Panc1 (cell line): Measurements from ENCODE around the gene SMTN. TPM values are rescaled to one million over a fixed set of nuclear protein-coding genes. Genes with fewer than 3 reads are reported as not detected.

Experiments
- ATAC-seq: fragments of 200-7000 bp; cut with Tn5 transposase; 2 replicates; pipeline ENCODE4 v1.9.1; 2020; ENCODE audit warnings: mild to moderate bottlenecking, moderate library complexity
- BruUV-seq: library from RNA; stranded (reverse); fragments of 400-500 nt; replicated peaks from 2 replicates; lab custom pipeline; 2021; lab: Mats Ljungman, UMichigan
- CTCF ChIA-PET: fragments of 300-600 bp; sonication (Branson Sonifier 250); formaldehyde crosslinking; loops from one replicate; lab custom pipeline; 2022; ENCODE audit warnings: antibody characterized with exemption; lab: Charles Lee
- POLR2A ChIA-PET: fragments of 300-600 bp; sonication (Branson Sonifier 250); formaldehyde crosslinking; loops from one replicate; lab custom pipeline; 2022; ENCODE audit warnings: antibody characterized with exemption; lab: Charles Lee
- DNase-seq: peaks from one replicate; pipeline ENCODE4 v3.0.0-alpha.2; 2010; ENCODE audit warnings: low read depth, low spot score
- H3K27ac ChIP-seq: 2 replicates; pipeline ENCODE4 v1.5.1; 2011; ENCODE audit warnings: mild to moderate bottlenecking, low read length, inconsistent platforms
- H3K27me3 ChIP-seq: fragments of 200-500 bp; sonication (Bioruptor generic); 2 replicates; pipeline ENCODE4 v1.6.0; 2014; ENCODE audit warnings: low read length, inconsistent platforms; ENCODE audit not compliant: control insufficient read depth, insufficient read depth
- H3K36me3 ChIP-seq: fragments of 200-500 bp; sonication (Bioruptor generic); 2 replicates; pipeline ENCODE4 v1.5.1; 2014; ENCODE audit warnings: inconsistent platforms, mild to moderate bottlenecking, low read length, moderate library complexity; ENCODE audit not compliant: control insufficient read depth, insufficient read depth
- H3K4me1 ChIP-seq: 2 replicates; pipeline ENCODE4 v1.5.1; 2011; ENCODE audit warnings: inconsistent platforms, mild to moderate bottlenecking, low read length, moderate library complexity; ENCODE audit not compliant: control insufficient read depth, insufficient read depth
- H3K4me3 ChIP-seq, 2 experiments: 2 replicates each; pipeline ENCODE4 v1.5.1; 2011 to 2012; ENCODE audit warnings: low read depth in 2 of 2, low read length in 2 of 2, mild to moderate bottlenecking in 2 of 2, inconsistent platforms in 1 of 2, moderate library complexity in 1 of 2
- H3K9me3 ChIP-seq: fragments of 200-500 bp; sonication (Bioruptor generic); 2 replicates; pipeline ENCODE4 v1.5.1; 2014; ENCODE audit warnings: low read depth, mild to moderate bottlenecking, inconsistent platforms, low read length, moderate library complexity; ENCODE audit not compliant: control insufficient read depth, insufficient read depth
- CTCF ChIP-seq: fragments of 450-650 bp; IDR thresholded peaks from 2 replicates; pipeline ENCODE4 v1.5.1; 2017; ENCODE audit warnings: mild to moderate bottlenecking
- POLR2AphosphoS5 ChIP-seq: IDR thresholded peaks from 2 replicates; pipeline ENCODE4 v1.6.1; 2012; ENCODE audit warnings: mild to moderate bottlenecking, low read depth, low read length, moderate library complexity
- SIN3A ChIP-seq: IDR thresholded peaks from 2 replicates; pipeline ENCODE4 v1.6.1; 2012; ENCODE audit warnings: low read depth, mild to moderate bottlenecking, low read length, moderate library complexity, borderline replicate concordance; ENCODE audit not compliant: insufficient read depth
- TCF7L2 ChIP-seq: IDR thresholded peaks from 2 replicates; pipeline ENCODE4 v1.6.1; 2011; ENCODE audit warnings: mild to moderate bottlenecking, low read depth, low read length, inconsistent platforms
- in situ Hi-C: cut with HindIII; loops from 2 replicates; pipeline ENCODE4 v1.10.0; 2016; ENCODE audit warnings: low sequenced_read_pairs, low pct_unique_long_range_greater_than_20kb
- intact Hi-C: fragments of 100-400 bp; cut with micrococcal nuclease; formaldehyde crosslinking; loops from one replicate; pipeline ENCODE4 v1.10.0; 2022; ENCODE audit not compliant: unreplicated experiment
- total RNA-seq: library from RNA; stranded (reverse); gene quantifications from one replicate; pipeline ENCODE4 v1.2.1, GENCODE V29; 2021; ENCODE audit not compliant: unreplicated experiment
- TF ChIP-seq, protein P1 (sequence below), 2 experiments: IDR thresholded peaks; 2 replicates each; pipeline ENCODE4 v1.6.1; 2011 to 2012; ENCODE audit warnings: low read depth in 2 of 2, control low read depth in 1 of 2, low read length in 1 of 2, mild to moderate bottlenecking in 1 of 2, moderate library complexity in 1 of 2; ENCODE audit not compliant: insufficient read depth in 1 of 2

The SMTN gene
- total RNA-seq, 1 experiment from 2014 or later: 71.7 TPM

GRCh38 chr22:31130873-31131272 lies 49.8 kb downstream of the SMTN start:
- DNase-seq: no peak
- intact Hi-C loops: no loop called here
- Histone ChIP-seq H3K36me3 (no peaks in the 10 kb centered on the region), H3K27ac (no peak overlapping the region), H3K27me3 (no peaks in the 10 kb centered on the region), H3K9me3 (no peaks in the 10 kb centered on the region), H3K4me1 (no peaks in the 10 kb centered on the region), H3K4me3 (no peak overlapping the region)
- in situ Hi-C loops: no loop called here
- ChIA-PET CTCF (no interaction called here), POLR2A (interaction anchor here (0.5 kb wide), 1 partner anchor 19 kb away, joined by 7 read pairs; no protein-coding TSS in a partner anchor)
- TF ChIP-seq TCF7L2 (no peak), POLR2AphosphoS5 (no peak), SIN3A (no peak), CTCF (no peak)
- TF ChIP-seq, protein P1, sequence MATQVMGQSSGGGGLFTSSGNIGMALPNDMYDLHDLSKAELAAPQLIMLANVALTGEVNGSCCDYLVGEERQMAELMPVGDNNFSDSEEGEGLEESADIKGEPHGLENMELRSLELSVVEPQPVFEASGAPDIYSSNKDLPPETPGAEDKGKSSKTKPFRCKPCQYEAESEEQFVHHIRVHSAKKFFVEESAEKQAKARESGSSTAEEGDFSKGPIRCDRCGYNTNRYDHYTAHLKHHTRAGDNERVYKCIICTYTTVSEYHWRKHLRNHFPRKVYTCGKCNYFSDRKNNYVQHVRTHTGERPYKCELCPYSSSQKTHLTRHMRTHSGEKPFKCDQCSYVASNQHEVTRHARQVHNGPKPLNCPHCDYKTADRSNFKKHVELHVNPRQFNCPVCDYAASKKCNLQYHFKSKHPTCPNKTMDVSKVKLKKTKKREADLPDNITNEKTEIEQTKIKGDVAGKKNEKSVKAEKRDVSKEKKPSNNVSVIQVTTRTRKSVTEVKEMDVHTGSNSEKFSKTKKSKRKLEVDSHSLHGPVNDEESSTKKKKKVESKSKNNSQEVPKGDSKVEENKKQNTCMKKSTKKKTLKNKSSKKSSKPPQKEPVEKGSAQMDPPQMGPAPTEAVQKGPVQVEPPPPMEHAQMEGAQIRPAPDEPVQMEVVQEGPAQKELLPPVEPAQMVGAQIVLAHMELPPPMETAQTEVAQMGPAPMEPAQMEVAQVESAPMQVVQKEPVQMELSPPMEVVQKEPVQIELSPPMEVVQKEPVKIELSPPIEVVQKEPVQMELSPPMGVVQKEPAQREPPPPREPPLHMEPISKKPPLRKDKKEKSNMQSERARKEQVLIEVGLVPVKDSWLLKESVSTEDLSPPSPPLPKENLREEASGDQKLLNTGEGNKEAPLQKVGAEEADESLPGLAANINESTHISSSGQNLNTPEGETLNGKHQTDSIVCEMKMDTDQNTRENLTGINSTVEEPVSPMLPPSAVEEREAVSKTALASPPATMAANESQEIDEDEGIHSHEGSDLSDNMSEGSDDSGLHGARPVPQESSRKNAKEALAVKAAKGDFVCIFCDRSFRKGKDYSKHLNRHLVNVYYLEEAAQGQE (IDR thresholded peaks at IDR 0.05; ENCODE audit: insufficient read depth in 1 of 2, low read depth in 2 of 2, low read length in 1 of 2): no peak
- ATAC-seq: no peak
- BruUV-seq: no TSS peak

- CTCF ChIA-PET: no interaction called here
- no TSS peak for BruUV-seq
- in situ Hi-C loops (no loop called here), intact Hi-C loops (no loop called here)
- no peak for TF ChIP-seq POLR2AphosphoS5
- TF ChIP-seq TCF7L2: no peak
- TF ChIP-seq CTCF: no peak
- TF ChIP-seq, protein P1 (IDR thresholded peaks at IDR 0.05; ENCODE audit: insufficient read depth in 1 of 2, low read depth in 2 of 2, low read length in 1 of 2): no peak
- no peak for TF ChIP-seq SIN3A
- Histone ChIP-seq H3K36me3 (no peaks in the 10 kb centered on the region), H3K4me1 (no peaks in the 10 kb centered on the region), H3K9me3 (no peaks in the 10 kb centered on the region), H3K4me3 (no peak overlapping the region), H3K27ac (no peak overlapping the region), H3K27me3 (no peaks in the 10 kb centered on the region)
- DNase-seq: no peak
- POLR2A ChIA-PET: no interaction called here
- ATAC-seq: no peak
Observed at GRCh38 chr22:31133911-31134310, 52.8 kb downstream of the SMTN start.
